Skeletal muscle cell (primary cell): ENCODE data around the gene ADAM15.

Source experiments
- DNase-seq: peaks from one replicate; pipeline ENCODE4 v3.0.0-alpha.2; 2010; ENCODE audit warnings: low read depth
- H3K4me3 ChIP-seq: 2 replicates; pipeline ENCODE4 v1.5.1; 2011; ENCODE audit warnings: low read depth, mild to moderate bottlenecking, control low read depth, low read length, moderate library complexity

ADAM15 gene

DNA sequence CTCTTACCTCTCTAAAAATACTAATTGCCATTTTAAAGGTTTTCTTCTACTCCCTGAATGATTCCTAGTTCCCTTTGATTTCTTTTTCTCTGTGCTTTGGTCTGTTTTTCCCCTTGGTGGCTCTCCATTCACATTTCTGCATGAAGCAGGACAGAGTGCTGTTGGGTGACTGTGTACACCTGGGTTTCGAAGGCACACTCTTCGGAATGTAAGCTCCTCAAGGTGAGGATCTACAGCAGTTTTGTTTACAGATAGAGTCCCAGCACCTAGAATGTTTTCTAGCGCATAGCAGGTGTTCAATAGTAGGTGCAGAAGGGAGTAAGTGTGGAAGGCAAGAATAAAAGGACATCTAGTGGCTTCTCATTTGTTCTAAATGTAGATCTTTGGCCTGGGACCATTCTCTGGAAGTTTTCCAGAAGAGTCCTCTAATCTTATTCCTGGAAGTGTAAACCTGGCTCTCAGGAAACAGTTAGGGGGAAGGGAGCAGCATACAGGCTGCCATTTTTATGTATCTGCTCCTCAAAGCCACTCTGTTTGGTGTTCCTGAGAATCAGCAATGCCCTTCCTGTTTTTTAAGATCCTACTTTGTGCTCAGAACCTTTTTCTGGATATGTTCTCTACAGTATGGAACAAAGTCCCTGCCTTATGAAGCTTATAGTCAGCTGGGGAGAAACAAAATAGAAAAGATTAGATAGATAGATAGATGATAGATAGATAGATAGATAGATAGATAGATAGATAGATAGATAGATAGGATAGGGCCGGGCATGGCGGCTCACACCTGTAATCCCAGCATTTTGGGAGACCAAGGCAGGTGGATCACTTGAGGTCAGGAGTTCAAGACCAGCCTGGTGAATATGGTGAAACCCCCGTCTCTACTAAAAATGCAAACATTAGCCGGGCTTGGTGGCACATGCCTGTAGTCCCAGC lies 53.8 kb downstream of the ADAM15 start:
- H3K4me3 ChIP-seq: no peak overlapping the region
- DNase-seq: no peak

DNA sequence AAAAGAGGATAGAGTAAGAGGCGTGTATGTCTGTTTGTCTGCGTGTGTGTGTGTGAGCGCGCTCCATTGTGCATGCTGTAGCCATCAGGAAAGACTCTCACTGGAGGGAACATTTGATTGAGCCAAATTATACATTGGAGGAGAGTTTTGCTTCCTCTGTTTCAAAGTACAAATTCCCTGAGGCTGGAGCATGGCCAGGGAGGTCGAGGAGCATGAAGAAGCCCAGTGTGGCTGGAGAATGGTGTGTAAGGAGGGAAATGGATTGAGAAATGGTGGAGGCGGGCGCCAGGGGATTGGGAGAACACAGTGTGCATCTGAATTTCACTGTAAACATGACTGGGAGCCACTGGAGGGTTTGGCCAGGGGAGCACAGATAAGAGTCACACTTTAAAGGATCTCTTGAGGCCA lies 54.5 kb downstream of the ADAM15 start:
- H3K4me3 ChIP-seq: no peak overlapping the region
- DNase-seq: peak; percentile 45

DNA sequence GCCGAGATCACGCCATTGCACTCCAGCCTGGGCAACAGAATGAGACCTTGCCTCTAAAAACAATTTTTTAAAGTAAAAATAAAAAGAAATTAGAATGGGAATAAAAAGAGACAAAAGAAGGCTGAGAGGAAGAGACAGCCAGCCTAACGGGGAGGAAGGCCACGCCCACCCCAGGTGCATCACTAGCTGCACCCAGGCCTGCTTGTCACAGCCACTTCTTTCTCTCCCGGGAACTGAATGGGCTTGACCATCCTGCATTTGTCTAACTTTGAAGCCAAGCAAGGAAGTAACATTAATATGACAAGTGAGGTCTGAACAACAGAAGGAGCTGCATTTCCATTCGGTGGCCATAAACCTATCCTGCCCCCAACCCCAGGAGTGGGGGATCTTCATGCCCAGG lies 55.7 kb downstream of the ADAM15 start:
- no peak overlapping the region for H3K4me3 ChIP-seq
- DNase-seq: no peak

DNA sequence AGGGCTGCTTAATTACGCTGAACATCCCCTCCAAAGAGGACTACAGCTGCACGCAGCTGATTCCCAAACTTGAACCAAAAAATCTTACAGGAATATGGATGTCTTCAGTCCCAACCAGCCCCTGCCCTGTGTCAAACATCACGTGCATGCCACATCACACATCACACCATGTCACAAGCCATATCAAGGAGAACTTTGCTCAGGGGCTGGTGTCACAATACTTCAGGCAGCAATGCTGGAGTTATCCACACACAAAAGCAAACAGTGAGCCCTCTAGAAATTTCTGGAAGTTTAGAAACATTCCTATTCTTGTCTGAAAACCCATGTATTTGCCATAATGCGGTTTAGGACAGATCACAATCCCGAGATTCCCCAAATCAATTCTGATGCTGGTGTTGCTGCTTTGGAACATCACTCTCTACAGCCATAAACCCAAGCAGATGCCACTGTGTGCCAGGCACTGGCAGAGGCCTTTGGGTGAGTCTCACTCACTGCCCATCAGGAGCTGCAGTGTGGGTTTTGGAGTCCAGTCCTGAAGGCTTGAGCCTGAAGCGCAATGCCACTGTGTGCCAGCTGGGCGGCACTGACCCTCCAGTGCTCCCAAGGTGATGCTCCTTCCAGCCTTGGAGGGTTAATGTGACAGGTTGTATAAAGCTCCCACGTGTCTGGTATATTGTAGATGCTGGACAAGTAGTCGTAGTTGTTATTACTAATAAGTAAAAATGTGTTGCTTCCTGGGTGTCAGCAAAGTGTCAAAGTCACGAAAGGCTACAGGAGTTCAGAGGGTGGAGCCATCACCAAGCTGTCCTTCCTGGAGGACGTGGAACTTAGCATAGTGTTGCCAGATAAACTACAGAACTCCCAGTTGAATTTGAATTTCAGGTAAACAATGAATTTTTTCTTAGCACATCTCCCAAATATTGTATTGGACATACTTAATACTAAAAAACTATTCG lies 56.5 kb downstream of the ADAM15 start:
- no peak overlapping the region for H3K4me3 ChIP-seq
- no peak for DNase-seq

DNA sequence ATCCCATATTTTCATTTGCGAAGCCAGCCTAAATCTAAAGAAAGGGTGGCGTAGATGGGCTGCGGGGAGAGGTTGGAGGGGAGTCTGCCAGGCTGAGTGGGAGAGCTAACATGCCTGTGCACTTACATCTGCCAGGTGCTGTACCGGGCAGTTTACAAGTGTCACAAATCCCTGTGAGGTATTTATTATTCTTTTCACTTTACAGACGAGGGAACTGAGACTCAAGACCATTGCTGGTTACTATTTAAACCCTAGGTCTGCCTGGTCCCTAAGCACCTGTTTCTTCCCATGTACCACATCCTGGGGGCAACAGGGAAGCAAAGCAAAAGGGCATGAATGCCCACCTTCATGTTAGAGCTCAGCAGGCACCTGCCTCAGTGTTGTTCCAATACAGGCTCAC lies 57.2 kb downstream of the ADAM15 start:
- no peak for DNase-seq
- no peak overlapping the region for H3K4me3 ChIP-seq

DNA sequence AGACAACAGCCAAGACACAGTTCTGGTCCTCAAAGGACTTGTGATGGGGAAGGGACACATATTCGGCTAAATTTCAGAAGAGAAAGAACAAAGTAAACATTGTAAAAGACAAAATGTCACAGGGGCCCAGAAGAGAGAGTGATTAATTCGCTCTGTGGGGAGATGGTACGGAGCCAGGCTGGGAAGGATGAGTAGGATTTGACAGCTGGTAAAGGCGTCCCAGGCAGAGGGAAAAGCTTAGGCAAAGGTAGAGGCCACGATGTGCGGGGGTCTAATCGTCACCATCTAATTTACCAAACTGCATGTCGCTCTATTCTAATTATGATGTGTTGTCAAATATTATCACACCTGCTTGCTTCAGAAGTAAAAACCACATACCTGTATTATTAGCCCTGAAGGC lies 59.3 kb downstream of the ADAM15 start:
- H3K4me3 ChIP-seq: no peak overlapping the region
- no peak for DNase-seq

DNA sequence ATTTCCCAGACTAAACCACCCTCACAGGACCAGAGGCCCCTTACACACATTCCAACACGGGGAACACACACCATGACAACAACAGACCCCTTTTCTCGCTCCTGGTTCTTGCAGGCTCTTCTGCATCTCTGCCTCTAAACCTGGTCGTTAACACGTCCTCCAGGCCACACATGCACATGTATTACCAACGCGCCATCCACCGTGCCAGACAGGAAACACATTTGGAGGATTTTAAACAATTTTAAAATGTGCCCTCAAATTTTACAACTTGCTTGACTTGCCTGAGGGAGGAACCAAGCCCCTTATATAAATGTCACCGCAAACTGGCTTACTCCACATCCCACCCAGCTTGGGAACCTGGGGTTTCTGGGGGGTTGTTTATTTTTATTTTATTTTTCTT lies 59.7 kb downstream of the ADAM15 start:
- no peak for DNase-seq

More for the DNA sequence above, 59.7 kb downstream of the ADAM15 start:
- H3K4me3 ChIP-seq: no peak overlapping the region
